H9 (cell line): ENCODE measurements around the gene MAST1. TPM values are rescaled to one million over a fixed set of nuclear protein-coding genes. Genes with fewer than 3 reads are reported as not detected.

ENCODE experiments used
- DNase-seq: peaks from one replicate; pipeline ENCODE4 v3.0.0-alpha.2; 2017
- H2AFZ ChIP-seq: one replicate; pipeline ENCODE4 v1.6.1; 2013; ENCODE audit warnings: mild to moderate bottlenecking, low read length, control low read depth, moderate library complexity
- H2AK5ac ChIP-seq: 2 replicates; pipeline ENCODE4 v1.6.1; 2013; ENCODE audit warnings: low read length, control low read depth, mixed read lengths; ENCODE audit not compliant: insufficient read length
- H2BK120ac ChIP-seq: one replicate; pipeline ENCODE4 v1.6.1; 2013; ENCODE audit warnings: low read depth, mild to moderate bottlenecking, low read length, control low read depth, inconsistent platforms; ENCODE audit not compliant: poor library complexity, severe bottlenecking
- H2BK12ac ChIP-seq: 2 replicates; pipeline ENCODE4 v1.6.1; 2013; ENCODE audit warnings: low read length, control low read depth, mixed read lengths, low read depth; ENCODE audit not compliant: insufficient read length
- H2BK15ac ChIP-seq: 2 replicates; pipeline ENCODE4 v1.6.1; 2013; ENCODE audit warnings: low read depth, low read length, control low read depth
- H2BK20ac ChIP-seq: one replicate; pipeline ENCODE4 v1.6.1; 2013; ENCODE audit warnings: low read depth, mild to moderate bottlenecking, low read length, control low read depth, inconsistent platforms; ENCODE audit not compliant: poor library complexity, severe bottlenecking
- H2BK5ac ChIP-seq: 2 replicates; pipeline ENCODE4 v1.6.1; 2013; ENCODE audit warnings: low read length, control low read depth, mixed read lengths; ENCODE audit not compliant: insufficient read length
- H3K14ac ChIP-seq: 2 replicates; pipeline ENCODE4 v1.6.1; 2013; ENCODE audit warnings: low read length, control low read depth; ENCODE audit not compliant: insufficient read depth
- H3K18ac ChIP-seq: 2 replicates; pipeline ENCODE4 v1.6.1; 2013; ENCODE audit warnings: low read depth, mild to moderate bottlenecking, mixed read lengths, low read length, control low read depth; ENCODE audit not compliant: insufficient read length
- H3K23ac ChIP-seq: 2 replicates; pipeline ENCODE4 v1.6.1; 2013; ENCODE audit warnings: low read length, control low read depth, mixed read lengths, low read depth; ENCODE audit not compliant: insufficient read length
- H3K23me2 ChIP-seq: 2 replicates; pipeline ENCODE4 v1.6.1; 2013; ENCODE audit warnings: low read depth, mild to moderate bottlenecking, mixed read lengths, low read length, control low read depth; ENCODE audit not compliant: insufficient read length, poor library complexity, severe bottlenecking
- H3K27ac ChIP-seq: 2 replicates; pipeline ENCODE4 v1.5.1; 2013; ENCODE audit warnings: low read length, control low read depth, mixed read lengths, low read depth; ENCODE audit not compliant: insufficient read length
- H3K27me3 ChIP-seq: 2 replicates; pipeline ENCODE4 v1.6.1; 2013; ENCODE audit warnings: low read length, control low read depth, inconsistent platforms; ENCODE audit not compliant: insufficient read depth
- H3K4ac ChIP-seq: 2 replicates; pipeline ENCODE4 v1.6.1; 2013; ENCODE audit warnings: low read depth, mild to moderate bottlenecking, control low read depth, inconsistent platforms, low read length, moderate library complexity
- H3K4me1 ChIP-seq: 2 replicates; pipeline ENCODE4 v1.6.1; 2013; ENCODE audit warnings: low read length, control low read depth, inconsistent platforms; ENCODE audit not compliant: insufficient read depth
- H3K4me2 ChIP-seq: 2 replicates; pipeline ENCODE4 v1.6.1; 2013; ENCODE audit warnings: low read length, control low read depth, mixed read lengths; ENCODE audit not compliant: insufficient read length, insufficient read depth
- H3K56ac ChIP-seq: 2 replicates; pipeline ENCODE4 v1.6.1; 2013; ENCODE audit warnings: low read depth, mild to moderate bottlenecking, mixed read lengths, low read length, control low read depth; ENCODE audit not compliant: insufficient read length
- H3K79me1 ChIP-seq: 2 replicates; pipeline ENCODE4 v1.6.1; 2013; ENCODE audit warnings: low read depth, mild to moderate bottlenecking, moderate library complexity, low read length, control low read depth, inconsistent platforms; ENCODE audit not compliant: insufficient read depth, poor library complexity, severe bottlenecking
- H3K79me2 ChIP-seq: 2 replicates; pipeline ENCODE4 v1.6.1; 2013; ENCODE audit warnings: low read length, control low read depth, inconsistent platforms; ENCODE audit not compliant: insufficient read depth
- H3K9ac ChIP-seq: 2 replicates; pipeline ENCODE4 v1.6.1; 2013; ENCODE audit warnings: low read length, control low read depth, mixed read lengths; ENCODE audit not compliant: insufficient read length; ENCODE audit errors: extremely low read depth
- H3K9me3 ChIP-seq: one replicate; pipeline ENCODE4 v1.6.1; 2013; ENCODE audit warnings: low read depth, low read length, inconsistent platforms; ENCODE audit not compliant: control insufficient read depth
- H3T11ph ChIP-seq: one replicate; pipeline ENCODE4 v1.6.1; 2013; ENCODE audit warnings: mild to moderate bottlenecking, low read length, control low read depth, inconsistent platforms
- H4K20me1 ChIP-seq: one replicate; pipeline ENCODE4 v1.6.1; 2013; ENCODE audit not compliant: control insufficient read depth, insufficient read length, insufficient read depth
- H4K5ac ChIP-seq: 2 replicates; pipeline ENCODE4 v1.6.1; 2013; ENCODE audit warnings: low read depth, mild to moderate bottlenecking, mixed read lengths, low read length, control low read depth; ENCODE audit not compliant: insufficient read length
- H4K8ac ChIP-seq: replicated peaks from 2 replicates; pipeline ENCODE4 v1.6.1; 2013; ENCODE audit warnings: low read length, control low read depth, mixed read lengths, low read depth; ENCODE audit not compliant: insufficient read length
- H4K91ac ChIP-seq: 2 replicates; pipeline ENCODE4 v1.6.1; 2013; ENCODE audit warnings: low read depth, mild to moderate bottlenecking, moderate library complexity, mixed read lengths, low read length, control low read depth; ENCODE audit not compliant: insufficient read length
- H3K27ac Mint-ChIP-seq, 3 experiments: 2 replicates in 2 of 3; 3 replicates in 1 of 3; pipeline ENCODE4 v1.8.0; 2020 to 2021; ENCODE audit warnings: mixed read lengths in 3 of 3, mild to moderate bottlenecking in 1 of 3, moderate library complexity in 1 of 3
- H3K27me3 Mint-ChIP-seq: 2 replicates; pipeline ENCODE4 v1.8.0; 2021; ENCODE audit warnings: low read depth, mild to moderate bottlenecking, moderate library complexity, mixed read lengths
- H3K36me3 Mint-ChIP-seq, 3 experiments: 2 replicates in 2 of 3; 3 replicates in 1 of 3; pipeline ENCODE4 v1.8.0; 2020 to 2021; ENCODE audit warnings: low read depth in 3 of 3, mixed read lengths in 3 of 3; ENCODE audit not compliant: insufficient read depth in 1 of 3
- H3K4me1 Mint-ChIP-seq, 2 experiments: 2 replicates each; pipeline ENCODE4 v1.8.0; 2020; ENCODE audit warnings: mixed read lengths in 2 of 2
- H3K4me3 Mint-ChIP-seq, 2 experiments: 2 replicates in 1 of 2; 3 replicates in 1 of 2; pipeline ENCODE4 v1.8.0; 2020 to 2021; ENCODE audit warnings: mild to moderate bottlenecking in 2 of 2, mixed read lengths in 2 of 2, moderate library complexity in 1 of 2
- H3K9me3 Mint-ChIP-seq, 2 experiments: 2 replicates in 1 of 2; 3 replicates in 1 of 2; pipeline ENCODE4 v1.8.0; 2020; ENCODE audit warnings: mild to moderate bottlenecking in 2 of 2, mixed read lengths in 2 of 2, moderate library complexity in 1 of 2
- CTCF ChIP-seq: fragments of 200-600 bp; sonication (generic); conservative IDR thresholded peaks from 3 replicates; pipeline ENCODE4 v1.8.0; 2021; ENCODE audit warnings: antibody characterized with exemption, mild to moderate bottlenecking
- WGBS: extraction: QIAGEN DNeasy Blood & Tissue Kit; methylation state at CpG from one replicate; pipeline ENCODE4 v1.1.7; 2013; ENCODE audit warnings: missing lambda C conversion rate, low lambda C conversion rate, mixed read lengths; ENCODE audit not compliant: insufficient read length; ENCODE audit errors: extremely low coverage; 5-methylcytosine and 5-hydroxymethylcytosine counted together
- total RNA-seq: library from RNA; stranded (reverse); gene quantifications from 2 replicates; pipeline ENCODE4 v1.2.1, GENCODE V29; 2021

The MAST1 gene
- total RNA-seq, 1 experiment from 2014 or later: 15.1 TPM

- H4K91ac ChIP-seq: no peak overlapping the region
- H3K27ac Mint-ChIP-seq: no peak overlapping the region
- no peaks in the 10 kb centered on the region; the same call in 1 of the 2 replicates for H3K79me2 ChIP-seq
- no peak overlapping the region for H3K56ac ChIP-seq
- H3T11ph ChIP-seq: no peak overlapping the region
- peak overlapping the region; percentile 31 to 63; a peak in 1 of 5 replicates for H3K4me3 Mint-ChIP-seq
- H3K23me2 ChIP-seq: peaks cover 9% of the 10 kb centered on the region
- peaks cover 6% of the 10 kb centered on the region for H3K27me3 Mint-ChIP-seq
- H3K9me3 ChIP-seq: no peaks in the 10 kb centered on the region
- no peak overlapping the region for H3K4ac ChIP-seq
- H3K9me3 Mint-ChIP-seq: no peaks in the 10 kb centered on the region; a peak in 1 of 5 replicates
- H3K18ac ChIP-seq: no peak overlapping the region
- peaks cover 5 to 15% of the 10 kb centered on the region in 2 experiments for H3K4me1 Mint-ChIP-seq
- H3K14ac ChIP-seq: no peak overlapping the region
- H3K4me2 ChIP-seq: no peak overlapping the region
- no peak overlapping the region for H2BK120ac ChIP-seq
- TF ChIP-seq CTCF: no peak
- no peak overlapping the region for H3K23ac ChIP-seq
- no peak overlapping the region for H3K27ac ChIP-seq
- H3K4me1 ChIP-seq: no peaks in the 10 kb centered on the region
- no peak overlapping the region for H2AK5ac ChIP-seq
- H2BK15ac ChIP-seq: no peak overlapping the region
- no peak overlapping the region for H4K5ac ChIP-seq
- no peaks in the 10 kb centered on the region for H4K20me1 ChIP-seq
- no CpG with 5 or more reads among the region's 5 CpGs for WGBS
- DNase-seq: no peak
- H4K8ac ChIP-seq: no peak overlapping the region
- no peak overlapping the region for H2BK12ac ChIP-seq
- no peaks in the 10 kb centered on the region for H3K27me3 ChIP-seq
- H2BK5ac ChIP-seq: no peak overlapping the region
- no peaks in the 10 kb centered on the region for H3K79me1 ChIP-seq
- peaks cover 22 to 41% (median 37%) of the 10 kb centered on the region in 3 experiments; a peak in 6 of 7 replicates for H3K36me3 Mint-ChIP-seq
- H3K9ac ChIP-seq: no peak overlapping the region
- H2BK20ac ChIP-seq: no peak overlapping the region
- no peak overlapping the region for H2AFZ ChIP-seq
These were observed 55.3 kb downstream of the MAST1 start for GRCh38 chr19:12893582-12893981.
